Measurements from ENCODE around the gene SFXN3.

DNA sequence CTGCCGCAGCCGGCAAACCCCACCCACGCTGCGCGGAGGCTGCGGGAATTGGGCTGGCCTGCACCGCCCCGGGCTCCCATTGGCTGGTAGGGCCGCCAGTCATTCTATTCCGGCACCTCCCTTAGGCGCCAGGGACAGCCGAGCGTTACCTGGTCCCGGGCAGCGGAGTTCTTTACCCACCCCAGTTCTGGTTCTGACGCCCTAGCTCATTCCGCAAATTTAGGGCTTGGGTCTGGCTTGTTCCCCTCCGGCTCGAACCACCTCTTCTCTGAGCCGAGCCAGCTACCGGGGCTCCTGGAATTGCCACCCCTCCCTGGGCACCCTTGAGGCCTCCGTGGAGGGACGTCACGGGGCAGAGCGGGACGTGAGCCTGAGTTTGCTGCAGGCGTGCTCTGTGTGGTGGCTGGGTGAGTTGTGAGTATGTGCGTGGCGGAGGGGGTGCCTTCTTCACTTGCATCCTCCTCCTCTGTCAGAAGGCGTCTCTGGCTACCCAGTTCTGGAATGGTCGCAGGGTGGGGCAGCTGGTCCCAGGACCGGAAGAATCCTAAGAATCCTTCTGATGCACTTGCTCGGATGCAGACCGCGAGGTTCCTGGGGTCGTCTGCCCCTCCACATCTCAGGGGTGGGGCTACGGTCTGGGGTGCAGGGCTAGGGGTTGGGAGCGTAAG, at the start of gene SFXN3, which contains the start of gene PDZD7:
- TF ChIP-seq CREM (IDR thresholded peaks at IDR 0.05), result no peak
- no peak for TF ChIP-seq CREM (CRISPR knock-in tag; IDR thresholded peaks at IDR 0.05)
- no peak for TF ChIP-seq ESRRA (CRISPR knock-in tag; IDR thresholded peaks at IDR 0.05; ENCODE audit: low read depth)
- no peak for TF ChIP-seq JUND (CRISPR knock-in tag; IDR thresholded peaks at IDR 0.05)
- no peak for TF ChIP-seq RAD21 (CRISPR knock-in tag; IDR thresholded peaks at IDR 0.05)
- TF ChIP-seq ZNF282 (IDR thresholded peaks at IDR 0.05; ENCODE audit: partially characterized antibody), result no peak
